Rectal smooth muscle tissue (tissue), 1 donor: ENCODE results near the gene PRKACB.
"Not testable (repeated sequence)": the region's sequence is repeated elsewhere in the genome, so short reads cannot be mapped to it uniquely, and the experiment has no call there.

Source experiments
- H3K27ac ChIP-seq: one replicate; pipeline ENCODE4 v1.7.0; 2013; ENCODE audit warnings: low read depth, low read length, inconsistent platforms
- H3K27me3 ChIP-seq: one replicate; pipeline ENCODE4 v1.7.0; 2013; ENCODE audit warnings: low read length; ENCODE audit not compliant: control insufficient read depth, insufficient read depth
- H3K36me3 ChIP-seq: one replicate; pipeline ENCODE4 v1.7.0; 2013; ENCODE audit warnings: low read length; ENCODE audit not compliant: control insufficient read depth, insufficient read depth
- H3K4me1 ChIP-seq: one replicate; pipeline ENCODE4 v1.7.0; 2013; ENCODE audit warnings: low read length; ENCODE audit not compliant: control insufficient read depth, insufficient read depth
- H3K4me3 ChIP-seq: one replicate; pipeline ENCODE4 v1.7.0; 2013; ENCODE audit warnings: low read length
- H3K9ac ChIP-seq: one replicate; pipeline ENCODE4 v1.7.0; 2013; ENCODE audit warnings: low read length

The PRKACB gene

DNA sequence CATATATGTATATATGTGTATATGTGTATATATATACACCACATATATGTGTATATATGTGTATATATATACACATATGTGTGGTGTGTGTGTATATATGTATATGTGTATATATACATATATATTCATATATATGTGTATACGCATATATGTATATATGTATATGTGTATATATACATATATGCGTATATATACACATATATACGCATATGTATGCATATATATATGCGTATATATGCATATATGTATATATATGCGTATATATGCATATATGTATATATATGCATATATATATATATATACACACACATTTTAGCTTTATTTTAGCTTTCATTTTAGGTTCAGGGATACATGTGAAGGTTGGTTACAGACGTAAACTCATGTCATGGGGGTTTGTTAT lies 54.8 kb downstream of the PRKACB start:
- Histone ChIP-seq H3K36me3 (peaks cover 4% of the 10 kb centered on the region), H3K4me1 (no peaks in the 10 kb centered on the region), H3K4me3 (no peak overlapping the region), H3K27me3 (no peaks in the 10 kb centered on the region), H3K27ac (no peak overlapping the region), H3K9ac (no peak overlapping the region)

DNA sequence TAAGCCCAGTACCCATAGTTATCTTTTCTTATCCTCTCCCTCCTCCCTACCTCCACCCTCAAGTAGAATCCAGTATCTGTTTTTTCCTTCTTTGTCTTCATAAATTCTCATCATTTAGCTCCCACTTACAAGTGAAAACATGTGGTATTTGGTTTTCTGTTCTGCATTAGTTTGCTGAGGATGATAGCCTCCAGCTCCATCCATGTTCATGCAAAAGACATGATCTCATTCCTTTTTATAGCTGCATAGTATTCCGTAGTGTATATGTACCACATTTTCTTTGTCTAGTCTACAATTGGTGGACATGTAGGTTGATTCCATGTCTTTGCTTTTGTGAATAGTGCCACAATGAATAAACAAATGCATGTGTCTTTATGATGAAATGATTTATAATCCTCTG lies 55.2 kb downstream of the PRKACB start:
- Histone ChIP-seq H3K4me1 (no peaks in the 10 kb centered on the region), H3K4me3 (no peak overlapping the region), H3K27ac (no peak overlapping the region), H3K36me3 (peaks cover 4% of the 10 kb centered on the region), H3K9ac (no peak overlapping the region), H3K27me3 (no peaks in the 10 kb centered on the region)

DNA sequence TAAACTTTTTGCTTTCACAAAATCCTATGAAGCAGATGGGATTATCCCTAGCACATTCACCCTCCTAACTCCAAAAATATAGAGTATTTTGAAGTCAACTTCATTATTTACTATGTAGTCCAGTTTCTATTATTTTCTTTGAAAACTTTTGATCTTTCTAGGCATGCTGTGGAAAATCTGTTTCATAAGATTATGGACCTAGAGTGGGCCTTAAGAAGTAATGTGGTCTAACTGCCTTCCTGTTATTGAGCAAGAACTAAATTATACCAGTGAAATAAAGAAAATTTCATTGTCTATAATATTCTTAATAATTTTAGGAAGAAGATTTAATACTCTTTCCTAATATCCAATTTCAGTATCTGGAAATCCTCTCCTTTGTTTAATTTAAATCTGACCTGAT lies 58.1 kb downstream of the PRKACB start:
- Histone ChIP-seq H3K4me3 (no peak overlapping the region), H3K36me3 (peaks cover 9% of the 10 kb centered on the region), H3K27me3 (no peaks in the 10 kb centered on the region), H3K9ac (no peak overlapping the region), H3K27ac (no peak overlapping the region), H3K4me1 (no peaks in the 10 kb centered on the region)

DNA sequence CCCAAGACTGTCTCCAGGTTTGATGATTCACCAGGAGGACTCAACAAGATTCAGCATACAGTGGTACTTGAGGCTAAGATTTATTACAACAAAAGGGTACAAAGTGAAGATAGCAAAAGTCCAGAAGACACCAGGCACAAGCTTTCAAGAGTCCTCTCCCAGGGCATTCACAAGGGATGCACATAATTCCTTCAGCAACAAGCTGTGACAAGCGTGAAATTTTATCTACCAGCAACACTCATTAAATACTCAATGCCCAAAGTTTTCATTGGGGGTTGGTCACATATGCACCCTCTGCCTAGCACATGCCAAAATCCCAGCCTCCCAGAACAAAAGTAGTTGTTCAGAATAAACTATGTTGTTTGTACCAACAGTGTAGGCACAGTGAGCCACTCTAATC lies 62.3 kb downstream of the PRKACB start:
- H3K9ac ChIP-seq = no peak overlapping the region
- no peak overlapping the region for H3K27ac ChIP-seq
- H3K4me1 ChIP-seq = no peaks in the 10 kb centered on the region
- H3K4me3 ChIP-seq = no peak overlapping the region
- H3K27me3 ChIP-seq = no peaks in the 10 kb centered on the region
- peaks cover 5% of the 10 kb centered on the region for H3K36me3 ChIP-seq

DNA sequence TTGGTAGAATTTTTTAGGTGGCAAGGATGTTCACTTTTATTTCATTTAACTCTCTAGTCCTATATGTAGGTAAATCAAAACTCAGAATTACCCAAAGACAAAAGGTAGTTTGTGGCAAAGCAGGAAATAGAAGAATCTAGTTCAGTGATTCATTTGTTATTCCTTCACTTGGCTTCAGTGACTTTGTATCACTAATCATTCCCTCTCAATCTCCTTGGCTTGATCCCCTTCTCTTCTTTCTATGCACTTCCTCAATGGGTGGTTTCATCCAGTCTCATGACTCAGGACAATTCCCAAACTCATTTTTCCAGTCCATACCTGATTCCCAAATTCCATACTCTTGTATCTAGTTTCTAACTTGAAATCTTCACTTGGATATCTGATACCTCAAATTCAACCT lies 64.9 kb downstream of the PRKACB start:
- Histone ChIP-seq H3K4me3 (no peak overlapping the region), H3K27me3 (no peaks in the 10 kb centered on the region), H3K36me3 (peaks cover 5% of the 10 kb centered on the region), H3K27ac (no peak overlapping the region), H3K4me1 (no peaks in the 10 kb centered on the region), H3K9ac (no peak overlapping the region)

DNA sequence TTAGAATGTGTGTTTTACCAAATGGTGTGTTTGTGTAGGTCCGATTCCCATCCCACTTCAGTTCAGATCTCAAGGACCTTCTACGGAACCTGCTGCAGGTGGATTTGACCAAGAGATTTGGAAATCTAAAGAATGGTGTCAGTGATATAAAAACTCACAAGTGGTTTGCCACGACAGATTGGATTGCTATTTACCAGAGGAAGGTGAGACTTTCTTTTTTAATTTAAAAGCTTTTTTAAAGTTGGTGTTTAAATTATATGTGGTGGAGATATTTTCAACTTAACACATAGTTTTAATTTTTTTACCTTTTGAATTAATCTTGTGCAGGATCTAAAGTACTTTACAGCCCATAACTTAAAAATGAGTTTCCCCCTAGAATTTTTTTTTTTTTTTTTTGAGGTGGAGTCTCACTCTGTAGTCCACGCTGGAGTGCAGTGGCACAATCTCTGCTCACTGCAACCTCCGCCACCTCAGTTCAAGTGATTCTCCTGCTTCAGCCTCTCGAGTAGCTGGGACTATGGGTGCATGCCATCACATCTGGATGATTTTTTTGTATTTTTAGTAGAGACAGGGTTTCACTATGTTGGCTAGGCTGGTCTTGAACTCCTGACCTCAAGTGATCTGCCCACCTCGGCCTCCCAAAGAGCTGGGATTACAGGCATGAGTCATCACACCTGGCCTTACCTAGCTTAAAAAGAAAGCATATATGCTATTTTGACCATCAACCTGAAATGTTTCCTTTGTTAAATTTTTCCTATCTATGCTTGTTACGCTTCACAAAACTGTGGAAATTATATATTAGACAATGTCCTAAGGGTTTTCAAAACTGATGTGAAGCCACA lies 70.3 kb downstream of the PRKACB start:
- H3K36me3 ChIP-seq = no peaks in the 10 kb centered on the region
- H3K4me3 ChIP-seq = no peak overlapping the region
- no peaks in the 10 kb centered on the region for H3K4me1 ChIP-seq
- H3K27me3 ChIP-seq = no peaks in the 10 kb centered on the region
- no peak overlapping the region for H3K9ac ChIP-seq
- H3K27ac ChIP-seq = no peak overlapping the region

DNA sequence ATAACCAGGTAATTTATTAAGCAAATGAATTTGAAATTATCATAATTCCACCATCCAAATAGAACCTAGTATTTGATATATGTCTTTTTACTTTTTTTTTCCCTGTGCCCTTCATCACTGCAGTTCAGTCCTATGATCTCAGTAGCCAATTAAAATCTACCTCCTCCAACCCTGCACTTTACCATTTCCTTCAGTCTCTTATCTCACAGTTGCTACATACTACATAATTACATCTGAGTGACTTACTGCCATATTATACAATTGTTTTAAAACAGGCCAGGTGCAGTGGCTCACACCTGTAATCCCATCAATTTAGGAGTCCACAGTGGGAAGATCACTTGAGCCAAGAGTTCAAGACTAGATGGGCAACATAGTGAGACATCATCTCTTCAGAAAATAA lies 73.2 kb downstream of the PRKACB start:
- Histone ChIP-seq H3K27ac (no peak overlapping the region), H3K36me3 (peaks cover 3% of the 10 kb centered on the region), H3K4me1 (no peaks in the 10 kb centered on the region), H3K4me3 (no peak overlapping the region), H3K9ac (no peak overlapping the region), H3K27me3 (no peaks in the 10 kb centered on the region)

DNA sequence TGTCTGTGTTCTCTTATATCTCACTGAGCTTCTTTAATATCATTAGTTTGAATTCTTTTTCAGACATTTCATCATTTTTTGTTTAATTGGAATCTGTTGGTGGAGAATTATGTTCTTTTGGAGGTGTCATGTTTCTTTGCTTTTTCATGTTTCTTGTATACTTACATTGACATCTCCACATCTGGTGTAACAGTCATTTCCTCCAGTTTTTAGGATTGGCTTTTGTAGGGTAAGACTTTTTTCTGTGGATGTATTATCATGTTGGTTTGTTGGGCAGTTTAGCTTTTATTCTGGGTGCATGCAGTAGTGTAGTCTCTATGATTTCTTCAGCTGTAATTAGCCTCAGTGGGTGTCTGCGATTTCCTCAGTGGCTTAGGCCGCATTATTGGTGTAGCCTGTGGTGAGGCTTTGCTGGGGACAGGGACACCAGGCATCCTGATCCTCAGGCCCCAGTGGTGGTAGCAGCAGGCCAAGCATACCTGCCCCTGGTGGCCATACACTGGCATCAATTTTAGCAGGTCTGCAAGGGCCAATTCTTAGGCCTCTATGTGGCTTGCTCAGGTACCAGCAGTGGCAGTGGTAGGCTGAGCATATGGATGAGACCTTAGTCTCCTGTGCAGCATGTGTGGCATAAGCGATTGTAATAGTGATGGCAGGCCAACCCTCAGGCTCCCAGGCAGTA lies 79.8 kb downstream of the PRKACB start:
- H3K36me3 ChIP-seq = peaks cover 3% of the 10 kb centered on the region
- no peaks in the 10 kb centered on the region for H3K27me3 ChIP-seq
- no peaks in the 10 kb centered on the region for H3K4me1 ChIP-seq
- no peak overlapping the region for H3K27ac ChIP-seq
- H3K9ac ChIP-seq = no peak overlapping the region
- no peak overlapping the region for H3K4me3 ChIP-seq

DNA sequence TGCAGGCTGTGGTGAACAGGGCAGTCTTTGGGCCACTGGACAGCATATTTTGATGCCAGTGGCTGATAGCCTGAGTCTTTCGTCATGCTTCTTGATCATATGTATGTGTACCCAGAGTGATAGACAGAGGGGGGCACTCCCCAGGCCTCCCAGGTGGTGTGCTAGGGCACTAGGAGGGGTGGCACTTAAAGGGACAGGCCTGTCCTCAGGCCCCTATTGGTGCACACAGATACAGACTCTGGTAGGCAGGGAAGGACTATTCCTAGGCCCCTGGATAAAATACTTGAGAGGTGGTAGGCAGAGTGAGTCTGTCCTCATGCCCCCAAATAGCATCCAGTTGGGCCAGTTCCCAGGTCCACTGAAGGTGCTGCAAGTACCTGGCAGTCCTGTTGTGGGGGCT lies 80.8 kb downstream of the PRKACB start:
- Histone ChIP-seq H3K27me3 (no peaks in the 10 kb centered on the region), H3K36me3 (no peaks in the 10 kb centered on the region), H3K4me3 (no peak overlapping the region), H3K27ac (no peak overlapping the region), H3K9ac (no peak overlapping the region), H3K4me1 (no peaks in the 10 kb centered on the region)

DNA sequence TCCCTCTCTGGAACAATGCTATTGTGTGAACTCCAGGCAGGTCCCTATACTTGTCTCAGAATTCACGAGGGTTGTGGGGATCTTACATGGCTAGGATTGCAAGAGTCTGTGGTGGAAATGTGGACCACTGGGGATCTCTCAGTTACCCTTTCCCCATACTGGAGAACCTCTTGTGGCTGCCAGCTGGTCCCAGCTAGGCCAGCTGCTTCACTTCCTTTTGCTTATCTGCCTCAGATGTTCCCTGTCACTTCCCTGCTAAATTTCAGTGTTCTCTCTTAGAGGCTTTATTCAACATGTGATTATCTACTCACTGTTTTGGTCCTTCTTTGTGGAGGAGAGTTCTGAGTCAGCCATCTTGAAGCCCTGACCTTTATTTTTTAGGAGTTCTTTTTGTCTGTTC lies 81.6 kb downstream of the PRKACB start:
- Histone ChIP-seq H3K36me3 (no peaks in the 10 kb centered on the region), H3K27ac (no peak overlapping the region), H3K4me3 (no peak overlapping the region), H3K4me1 (no peaks in the 10 kb centered on the region), H3K27me3 (no peaks in the 10 kb centered on the region), H3K9ac (no peak overlapping the region)

DNA sequence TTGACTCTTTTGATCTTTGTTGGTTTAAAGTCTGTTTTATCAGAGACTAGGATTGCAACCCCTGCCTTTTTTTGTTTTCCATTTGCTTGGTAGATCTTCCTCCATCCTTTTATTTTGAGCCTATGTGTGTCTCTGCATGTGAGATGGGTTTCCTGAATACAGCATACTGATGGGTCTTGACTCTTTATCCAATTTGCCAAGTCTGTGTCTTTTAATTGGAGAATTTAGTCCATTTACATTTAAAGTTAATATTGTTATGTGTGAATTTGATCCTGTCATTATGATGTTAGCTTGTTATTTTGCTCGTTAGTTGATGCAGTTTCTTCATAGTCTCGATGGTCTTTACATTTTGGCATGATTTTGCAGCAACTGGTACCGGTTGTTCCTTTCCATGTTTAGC lies 88.6 kb downstream of the PRKACB start:
- H3K27ac ChIP-seq, H3K9ac ChIP-seq, H3K27me3 ChIP-seq, H3K36me3 ChIP-seq, H3K4me1 ChIP-seq, H3K4me3 ChIP-seq: not testable (repeated sequence)

DNA sequence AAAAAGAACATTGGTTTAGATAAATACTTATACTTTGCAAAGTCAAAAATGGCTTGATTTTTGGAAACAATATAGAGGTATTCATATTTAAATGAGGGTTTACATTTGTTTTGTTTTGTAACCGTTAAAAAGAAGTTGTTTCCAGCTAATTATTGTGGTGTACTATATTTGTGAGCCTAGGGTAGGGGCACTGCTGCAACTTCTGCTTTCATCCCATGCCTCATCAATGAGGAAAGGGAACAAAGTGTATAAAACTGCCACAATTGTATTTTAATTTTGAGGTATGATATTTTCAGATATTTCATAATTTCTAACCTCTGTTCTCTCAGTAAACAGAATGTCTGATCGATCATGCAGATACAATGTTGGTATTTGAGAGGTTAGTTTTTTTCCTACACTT lies 92.2 kb downstream of the PRKACB start:
- Histone ChIP-seq H3K27ac (no peak overlapping the region), H3K4me3 (no peak overlapping the region), H3K36me3 (peaks cover 12% of the 10 kb centered on the region), H3K9ac (no peak overlapping the region), H3K4me1 (no peaks in the 10 kb centered on the region), H3K27me3 (no peaks in the 10 kb centered on the region)

DNA sequence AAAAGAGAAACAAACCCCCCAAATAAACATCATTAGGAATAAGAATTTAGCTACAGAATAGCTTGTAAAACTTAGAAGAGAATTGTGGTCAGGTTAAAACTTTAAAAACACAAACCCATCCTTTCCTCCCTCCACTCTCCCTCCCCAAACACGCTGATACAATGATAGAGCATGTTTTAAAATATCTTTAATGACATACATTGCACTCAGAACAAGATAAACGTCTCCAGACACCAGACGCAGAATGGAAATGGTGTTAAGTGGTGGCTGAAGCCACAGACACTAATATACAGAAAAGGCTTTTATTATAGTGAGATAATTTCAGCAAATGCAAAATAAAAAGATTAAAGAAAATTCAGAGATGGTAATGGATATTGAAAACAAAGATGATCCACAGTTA lies 98.6 kb downstream of the PRKACB start:
- Histone ChIP-seq H3K36me3 (peaks cover 10% of the 10 kb centered on the region), H3K27me3 (no peaks in the 10 kb centered on the region), H3K4me1 (no peaks in the 10 kb centered on the region), H3K9ac (no peak overlapping the region), H3K4me3 (no peak overlapping the region), H3K27ac (no peak overlapping the region)
